Activated CD4-positive, CD25-positive, alpha-beta regulatory T cell treated with anti-CD3 and anti-CD28 coated beads, Interleukin-2, amount 50 U/mL, for 24 hours (primary cell): ENCODE data around the gene GPR39.

Experiments used
- ATAC-seq, 2 donors: fragments of 150-1000 bp; cut with Tn5 transposase; one replicate each; pipeline ENCODE4 v1.10.0; 2021; ENCODE audit warnings: mild to moderate bottlenecking in 1 of 2, moderate library complexity in 1 of 2

Gene GPR39

DNA sequence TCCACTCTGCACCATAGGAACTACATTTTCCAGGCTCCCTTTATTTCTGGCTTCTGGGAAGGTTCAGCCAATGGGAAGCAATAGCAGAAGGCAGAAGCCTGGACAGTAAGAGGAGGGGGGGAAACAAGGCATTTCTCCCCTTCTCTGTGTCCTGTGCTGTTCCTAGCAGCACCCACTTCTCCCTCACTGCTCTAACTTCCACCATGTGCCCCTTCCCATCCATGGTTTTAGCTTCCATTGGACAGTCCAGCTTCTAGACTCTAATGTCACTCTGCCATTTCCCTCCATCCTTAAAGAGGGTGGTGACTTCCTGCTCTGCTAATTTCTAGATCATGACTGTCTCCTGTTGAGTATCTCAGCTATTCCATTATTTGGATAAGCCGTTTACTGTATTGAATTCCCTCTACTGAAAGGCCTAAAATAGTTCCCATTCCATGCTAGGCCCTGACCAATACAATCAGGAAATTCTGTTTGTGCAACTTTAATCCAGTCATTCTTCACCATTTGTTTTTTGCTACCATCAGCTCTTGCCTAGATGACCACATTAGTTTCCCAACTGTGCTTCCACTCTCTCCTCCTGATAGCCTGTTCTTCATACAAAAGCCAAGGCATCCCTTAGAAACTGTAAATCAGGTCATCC, 274.2 kb downstream of the GPR39 start:
- ATAC-seq, result no peak

GRCh38 chr2:132691556-132691955, 275.0 kb downstream of the GPR39 start:
- no peak for ATAC-seq

DNA sequence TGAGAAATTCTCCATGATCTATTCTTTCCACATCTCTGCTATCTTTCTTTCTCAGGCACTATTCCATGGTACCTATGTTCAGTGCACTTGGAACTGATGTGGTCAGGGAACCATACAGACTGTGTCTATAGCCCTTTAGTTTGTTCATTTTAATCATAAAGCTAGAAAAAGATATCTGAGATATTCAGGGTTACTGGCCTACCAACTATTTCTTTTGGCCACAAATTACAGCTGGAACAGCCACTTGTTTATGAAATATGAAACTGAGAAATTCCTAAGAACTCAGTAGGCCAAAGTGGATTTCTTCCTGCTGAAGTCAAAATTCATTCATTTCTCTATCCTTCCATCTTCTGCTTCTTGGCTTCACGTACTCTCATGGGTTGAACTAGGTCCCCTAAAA, 276.2 kb downstream of the GPR39 start:
- ATAC-seq, result no peak
